K562 (cell line): ENCODE measurements around the gene MRPL42. TPM values are rescaled to one million over a fixed set of nuclear protein-coding genes. Genes with fewer than 3 reads are reported as not detected.

ENCODE experiments used
- ATAC-seq: fragments of 200-7000 bp; cut with Tn5 transposase; 3 replicates; pipeline ENCODE4 v1.9.1; 2020; ENCODE audit warnings: moderate library complexity
- Bru-seq: library from RNA; stranded (reverse); fragments of 400-500 nt; gene quantifications from one replicate; lab custom pipeline; 2021; lab: Mats Ljungman, UMichigan
- BruChase-seq, 2 experiments: library from RNA; stranded (reverse); fragments of 400-500 nt; gene quantifications; one replicate each; lab custom pipeline; 2021; lab: Mats Ljungman, UMichigan
- BruUV-seq: library from RNA; stranded (reverse); fragments of 400-500 nt; replicated peaks from 2 replicates; lab custom pipeline; 2021; lab: Mats Ljungman, UMichigan
- CTCF ChIA-PET: fragments of 300-600 bp; formaldehyde crosslinking; extraction: SDS; loops from one replicate; lab custom pipeline; 2021; ENCODE audit warnings: low intra/inter-chr PET ratio; lab: Yijun Ruan, JAX
- POLR2A ChIA-PET: fragments of 300-600, 350-650 bp; sonication (Branson Sonifier 250); formaldehyde crosslinking; extraction: SDS; loops from one replicate; lab custom pipeline; 2021; ENCODE audit warnings: antibody characterized with exemption, inconsistent platforms; lab: Yijun Ruan, JAX
- DNase-seq, 4 experiments: peaks; one replicate each; pipeline versions ENCODE4 v3.0.0 to v3.0.0-alpha.2; 2011 to 2018; ENCODE audit warnings: low spot score in 3 of 4, mixed read lengths in 3 of 4; ENCODE audit errors: extremely low read depth in 1 of 4
- FAIRE-seq: peaks from 2 replicates; lab custom pipeline; 2011; peaks lifted over from hg19 to GRCh38; lab: Jason Lieb, UNC
- H2AFZ ChIP-seq: 2 replicates; pipeline ENCODE4 v1.6.0; 2011; ENCODE audit warnings: low read depth, low read length, control low read depth, inconsistent platforms
- H3K27ac ChIP-seq: fragments of 200-600 bp; 3 replicates; pipeline ENCODE4 v1.8.0; 2011; ENCODE audit warnings: low read depth, mild to moderate bottlenecking, control low read depth, inconsistent platforms, low read length, moderate library complexity, mixed read lengths; ENCODE audit errors: extremely low read depth
- H3K27me3 ChIP-seq, 2 experiments: fragments of 300-600 bp in 1 of 2; 2 replicates in 1 of 2; 3 replicates in 1 of 2; pipeline versions ENCODE4 v1.6.0 to v1.8.0; 2011; ENCODE audit warnings: inconsistent platforms in 2 of 2, low read length in 2 of 2, mild to moderate bottlenecking in 1 of 2, mixed read lengths in 1 of 2, moderate library complexity in 1 of 2; ENCODE audit not compliant: control insufficient read depth in 2 of 2, insufficient read depth in 2 of 2
- H3K36me3 ChIP-seq: fragments of 300-600 bp; 3 replicates; pipeline ENCODE4 v1.8.0; 2011; ENCODE audit warnings: mild to moderate bottlenecking, low read length, inconsistent platforms; ENCODE audit not compliant: control insufficient read depth, insufficient read depth
- H3K4me1 ChIP-seq, 2 experiments: fragments of 200-600 bp in 1 of 2; replicated peaks in 1 of 2; 2 replicates in 1 of 2; 3 replicates in 1 of 2; pipeline versions ENCODE4 v1.5.1 to v1.8.0; 2011; ENCODE audit warnings: inconsistent platforms in 2 of 2, low read length in 2 of 2, mild to moderate bottlenecking in 1 of 2, mixed read lengths in 1 of 2, moderate library complexity in 1 of 2; ENCODE audit not compliant: control insufficient read depth in 2 of 2, insufficient read depth in 2 of 2
- H3K4me2 ChIP-seq: 2 replicates; pipeline ENCODE4 v1.6.1; 2011; ENCODE audit warnings: low read length, control low read depth, inconsistent platforms, mixed read lengths; ENCODE audit not compliant: insufficient read depth
- H3K4me3 ChIP-seq: fragments of 200-600 bp; sonication (generic), shearing (Covaris generic); 2 replicates; pipeline ENCODE4 v1.5.1; 2016; ENCODE audit warnings: control low read depth, inconsistent platforms
- H3K79me2 ChIP-seq: fragments of 200-600 bp; 3 replicates; pipeline ENCODE4 v1.8.0; 2011; ENCODE audit warnings: low read length, inconsistent platforms; ENCODE audit not compliant: control insufficient read depth, insufficient read depth
- H3K9ac ChIP-seq, 2 experiments: 2 replicates each; pipeline versions ENCODE4 v1.6.0 to v1.6.1; 2011; ENCODE audit warnings: low read depth in 2 of 2, low read length in 2 of 2, control low read depth in 1 of 2, inconsistent platforms in 1 of 2, mild to moderate bottlenecking in 1 of 2, mixed read lengths in 1 of 2; ENCODE audit not compliant: insufficient read depth in 1 of 2
- H3K9me1 ChIP-seq: one replicate; pipeline ENCODE4 v1.6.0; 2011; ENCODE audit warnings: inconsistent platforms, mild to moderate bottlenecking, low read length, moderate library complexity; ENCODE audit not compliant: control insufficient read depth, insufficient read depth
- H3K9me3 ChIP-seq: replicated peaks from 2 replicates; pipeline ENCODE4 v1.5.1; 2011; ENCODE audit warnings: low read depth, low read length, inconsistent platforms; ENCODE audit not compliant: control insufficient read depth, insufficient read depth
- H4K20me1 ChIP-seq: replicated peaks from 2 replicates; pipeline ENCODE4 v1.6.1; 2011; ENCODE audit warnings: low read length, inconsistent platforms, mixed read lengths; ENCODE audit not compliant: control insufficient read depth, insufficient read depth
- KAT8 ChIP-seq: fragments of 450-650 bp; IDR thresholded peaks from 2 replicates; pipeline ENCODE4 v1.6.1; 2016; ENCODE audit warnings: low read depth, mild to moderate bottlenecking
- KLF16 ChIP-seq: IDR thresholded peaks from 2 replicates; pipeline ENCODE4 v1.6.1; 2016; ENCODE audit warnings: antibody characterized with exemption
- MECOM ChIP-seq: fragments of 250-450 bp; sonication (Bioruptor Pico); IDR thresholded peaks from 2 replicates; pipeline ENCODE4 v1.8.0; 2022; ENCODE audit warnings: inconsistent platforms
- RAD21 ChIP-seq, 2 experiments: fragments of 250-450 bp in 1 of 2; fragments of 450-650 bp in 1 of 2; sonication (Bioruptor Pico) in 1 of 2; formaldehyde crosslinking in 1 of 2; IDR thresholded peaks in 1 of 2; conservative IDR thresholded peaks in 1 of 2; 2 replicates each; pipeline versions ENCODE4 v1.4.0 to v1.8.0; 2020 to 2022; ENCODE audit warnings: mild to moderate bottlenecking in 2 of 2, moderate library complexity in 1 of 2
- RBFOX2 ChIP-seq: fragments of 200-400 bp; formaldehyde crosslinking; IDR thresholded peaks from 2 replicates; pipeline ENCODE4 v1.6.1; 2017; ENCODE audit warnings: low read depth, mild to moderate bottlenecking, low read length, moderate library complexity
- SAFB ChIP-seq: fragments of 200-400 bp; formaldehyde crosslinking; IDR thresholded peaks from 2 replicates; pipeline ENCODE4 v1.6.1; 2017; ENCODE audit warnings: low read depth, low read length, borderline replicate concordance
- ZC3H4 ChIP-seq: sonication (generic); formaldehyde crosslinking; IDR thresholded peaks from 2 replicates; pipeline ENCODE4 v1.9.0; 2021; ENCODE audit warnings: missing genetic modification reagents, borderline replicate concordance
- ZNF143 ChIP-seq: sonication (generic); formaldehyde crosslinking; IDR thresholded peaks from 2 replicates; pipeline ENCODE4 v1.9.0; 2022; ENCODE audit warnings: mild to moderate bottlenecking, missing genetic modification reagents
- ZSCAN32 ChIP-seq: fragments of 450-650 bp; formaldehyde crosslinking; IDR thresholded peaks from 2 replicates; pipeline ENCODE4 v1.4.0; 2020; ENCODE audit warnings: mild to moderate bottlenecking, moderate library complexity
- WGBS: fragments of 100-300 bp; shearing (Covaris generic); methylation state at CpG from one replicate; pipeline ENCODE4 v1.1.6; 2016; ENCODE audit warnings: low coverage, mixed read lengths; ENCODE audit not compliant: insufficient coverage; ENCODE audit errors: missing lambda C conversion rate; 5-methylcytosine and 5-hydroxymethylcytosine counted together
- in situ Hi-C: fragments of 300-500 bp; cut with MboI; formaldehyde crosslinking; loops from 4 replicates; pipeline ENCODE4 v1.15.0; 2018; ENCODE audit warnings: inconsistent platforms, mixed read lengths
- intact Hi-C: fragments of 100-400 bp; cut with micrococcal nuclease; formaldehyde crosslinking; loops from 2 replicates; pipeline ENCODE4 v1.14.2; 2022
- long read RNA-seq, 3 experiments: library from polyadenylated mRNA in 2 of 3; library from RNA in 1 of 3; unstranded in 2 of 3; stranded (forward) in 1 of 3; transcript quantifications; one replicate each; pipeline ENCODE4 v2.0.0, GENCODE V29; 2019 to 2022
- polyA minus RNA-seq, 3 experiments: library from RNA; depleted of rRNA, polyadenylated mRNA; stranded (reverse); fragments of >200 nt; gene quantifications; 2 replicates each; pipeline ENCODE4 v1.2.3, GENCODE V29; 2011
- polyA plus RNA-seq, 8 experiments: library from polyadenylated mRNA; depleted of rRNA in 4 of 8; stranded (reverse) in 5 of 8; unstranded in 3 of 8; fragments of >200 nt; fragmentation: Nextera tagmentation in 2 of 8; fragmentation: Illumina TruSeq in 1 of 8; extraction: Ambion mirVana in 2 of 8; extraction: Trizol in 1 of 8; gene quantifications; 2 replicates each; pipeline versions ENCODE4 v1.2.1 to v1.2.3, GENCODE V29; 2011 to 2014; ENCODE audit warnings: inconsistent platforms in 1 of 8, missing spikeins in 1 of 8
- total RNA-seq, 7 experiments: library from RNA; depleted of rRNA in 6 of 7; stranded (reverse); fragments of >200 nt in 6 of 7; fragmentation: Illumina TruSeq in 2 of 7; extraction: Trizol in 2 of 7; gene quantifications; 2 replicates each; pipeline versions ENCODE4 v1.2.1 to v1.2.3, GENCODE V29; 2011 to 2021; ENCODE audit warnings: low replicate concordance in 1 of 7
- TF ChIP-seq, protein P1 (sequence below): sonication (generic); formaldehyde crosslinking; IDR thresholded peaks from 2 replicates; pipeline ENCODE4 v1.8.0; 2023; ENCODE audit warnings: mild to moderate bottlenecking, missing genetic modification reagents
- TF ChIP-seq, protein P2 (sequence below): sonication (generic); formaldehyde crosslinking; IDR thresholded peaks from 2 replicates; pipeline ENCODE4 v1.8.0; 2022; ENCODE audit warnings: missing genetic modification reagents, mild to moderate bottlenecking, moderate library complexity, borderline replicate concordance

MRPL42 gene
- total RNA-seq (2011; cell fraction: chromatin; rRNA removed; ENCODE audit: low replicate concordance): 54.6 and 119 TPM in 2 replicates
- 45.7 and 45.9 TPM in 2 replicates for total RNA-seq (2011; cell fraction: nucleolus; rRNA removed)
- 59.8 and 74.6 TPM in 2 replicates for total RNA-seq (2011; cell fraction: nucleoplasm; rRNA removed)
- total RNA-seq (2014; rRNA removed): 104 TPM in 2 replicates
- 230 and 267 TPM in 2 replicates for total RNA-seq (2014; rRNA removed; fragmentation: Illumina TruSeq; extraction: Trizol)
- 137 and 158 TPM in 2 replicates for total RNA-seq (2015; rRNA removed; fragmentation: Illumina TruSeq; extraction: Trizol)
- 153 and 163 TPM in 2 replicates for total RNA-seq (2021)
- 221 and 303 TPM in 2 replicates for polyA plus RNA-seq (2011; rRNA removed)
- 49.8 and 118 TPM in 2 replicates for polyA plus RNA-seq (2011; cell fraction: cytosol; rRNA removed)
- 28.7 and 48.0 TPM in 2 replicates for polyA plus RNA-seq (2011; cell fraction: nucleus; rRNA removed)
- polyA plus RNA-seq (2012): 87.5 and 143 TPM in 2 replicates
- polyA plus RNA-seq (2014; fragmentation: Illumina TruSeq; extraction: Trizol): 217 and 218 TPM in 2 replicates
- polyA plus RNA-seq (2014; fragmentation: Nextera tagmentation; extraction: Ambion mirVana): 100 to 1,000 TPM; 696 to 806 TPM
- polyA plus RNA-seq (2014; rRNA removed): 174 and 183 TPM in 2 replicates
- polyA minus RNA-seq (2011; rRNA and poly(A)+ RNA removed): 236 and 245 TPM in 2 replicates
- polyA minus RNA-seq (2011; cell fraction: cytosol; rRNA and poly(A)+ RNA removed): 38.3 and 40.2 TPM in 2 replicates
- polyA minus RNA-seq (2011; cell fraction: nucleus; rRNA and poly(A)+ RNA removed): 18.6 and 50.8 TPM in 2 replicates
- percentile 86 among the genes with signal in this experiment for Bru-seq, nascent RNA
- percentile 87 among the genes with signal in this experiment for BruChase-seq, experiment 1, labeled RNA remaining after a 2-hour chase
- BruChase-seq, experiment 2, labeled RNA remaining after a 6-hour chase: percentile 86 among the genes with signal in this experiment
- long read RNA-seq, experiment 1, full-length matches to known transcripts: 470 of 603 reads
- long read RNA-seq, experiment 1, partial matches to known transcripts: 80 of 603 reads
- long read RNA-seq, experiment 1, other reads (novel, unspliced or antisense): 53 of 603 reads
- long read RNA-seq, experiment 2, full-length matches to known transcripts: 40 of 108 reads
- long read RNA-seq, experiment 2, partial matches to known transcripts: 8 of 108 reads
- long read RNA-seq, experiment 2, other reads (novel, unspliced or antisense): 60 of 108 reads
- long read RNA-seq, experiment 3, full-length matches to known transcripts: 171 of 197 reads
- long read RNA-seq, experiment 3, partial matches to known transcripts: 13 of 197 reads
- long read RNA-seq, experiment 3, other reads (novel, unspliced or antisense): 13 of 197 reads

DNA sequence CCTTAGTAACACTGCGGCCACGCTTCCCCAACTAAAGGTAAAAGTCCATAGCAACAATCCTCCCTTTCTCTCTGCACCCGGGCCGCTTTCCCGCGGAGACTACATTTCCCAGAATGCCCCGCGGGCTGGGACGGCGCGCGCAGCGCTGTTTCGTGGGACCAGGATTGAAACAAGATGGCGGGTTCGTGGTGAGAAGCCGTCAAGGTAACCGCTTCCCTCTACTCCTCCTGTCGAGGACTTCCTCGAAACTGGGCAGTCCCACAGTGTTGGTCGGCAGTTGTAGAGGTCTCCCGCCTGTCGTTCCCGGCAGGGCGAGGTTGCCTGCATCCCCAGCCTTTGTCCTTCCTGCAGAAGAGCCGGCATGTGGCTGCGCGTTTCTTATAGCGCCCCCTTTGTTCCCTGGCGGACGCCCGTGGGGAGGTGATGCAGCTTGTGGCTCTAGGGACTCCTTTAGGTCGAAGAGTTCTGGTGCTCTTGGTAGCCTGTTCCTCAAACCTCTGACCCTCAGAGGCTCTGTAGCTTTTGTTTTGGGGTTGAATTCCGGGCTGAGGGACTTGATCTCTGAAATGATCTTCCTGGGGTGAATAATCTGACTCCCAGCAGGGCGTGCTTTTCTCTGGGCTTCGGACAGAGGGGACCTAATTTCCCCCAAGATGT is at the start of gene MRPL42:
MRPL42 (plus strand) TSS at position 164 of the 657 bp plus-strand sequence. CDS start 1,772 bp downstream, outside the sequence.
- peak within 1 kb of the TSS; percentile 71 for H3K4me3 ChIP-seq
- WGBS: 1% methylated on average over 36 of the region's 36 CpGs
- peak within 1 kb of the TSS; percentile 93 to 99 for H3K9ac ChIP-seq
- ChIA-PET CTCF (no interaction called here), POLR2A (interaction anchor here (0.6 to 1.5 kb wide), 7 partner anchors 9 to 81 kb away, joined by 3 to 6 read pairs (median 3); no protein-coding TSS in a partner anchor)
- ATAC-seq (peak; percentile 96), FAIRE-seq (peak; percentile 95), DNase-seq (peak; percentile 84 to 95 (median 86))
- H3K9me1 ChIP-seq: no peaks in the 10 kb centered on the region
- in situ Hi-C loops: no loop called here
- H3K9me3 ChIP-seq: no peaks in the 10 kb centered on the region
- TSS peak; percentile 61 for BruUV-seq
- intact Hi-C loops: no loop called here
- peak within 1 kb of the TSS; percentile 95 for H3K27ac ChIP-seq
- peaks cover 50% of the 10 kb centered on the region for H3K79me2 ChIP-seq
- H3K4me2 ChIP-seq: peak within 1 kb of the TSS; percentile 97
- H3K4me1 ChIP-seq: peaks cover 3 to 4% of the 10 kb centered on the region in 2 experiments; a peak in 2 of 5 replicates
- peaks cover 32% of the 10 kb centered on the region for H3K36me3 ChIP-seq
- H2AFZ ChIP-seq: peak within 1 kb of the TSS; percentile 99
- H4K20me1 ChIP-seq: no peaks in the 10 kb centered on the region
- no peaks in the 10 kb centered on the region for H3K27me3 ChIP-seq
- TF ChIP-seq ZC3H4 (no peak), SAFB (peak; percentile 59; the same call in 1 of the 2 replicates), ZSCAN32 (no peak), RAD21 (CRISPR knock-in tag; conservative IDR thresholded peaks at IDR 0.05 in 1 of 2, IDR thresholded peaks at IDR 0.05 in 1 of 2) (peak; percentile 30 to 51), KAT8 (peak; percentile 72; the same call in 1 of the 2 replicates), KLF16 (0 out of 2 replicates have a peak, but pooled peaks have one; percentile 27), ZNF143 (CRISPR knock-in tag) (peak; percentile 91), MECOM (no peak), RBFOX2 (peak; percentile 94)
- TF ChIP-seq, protein P1, sequence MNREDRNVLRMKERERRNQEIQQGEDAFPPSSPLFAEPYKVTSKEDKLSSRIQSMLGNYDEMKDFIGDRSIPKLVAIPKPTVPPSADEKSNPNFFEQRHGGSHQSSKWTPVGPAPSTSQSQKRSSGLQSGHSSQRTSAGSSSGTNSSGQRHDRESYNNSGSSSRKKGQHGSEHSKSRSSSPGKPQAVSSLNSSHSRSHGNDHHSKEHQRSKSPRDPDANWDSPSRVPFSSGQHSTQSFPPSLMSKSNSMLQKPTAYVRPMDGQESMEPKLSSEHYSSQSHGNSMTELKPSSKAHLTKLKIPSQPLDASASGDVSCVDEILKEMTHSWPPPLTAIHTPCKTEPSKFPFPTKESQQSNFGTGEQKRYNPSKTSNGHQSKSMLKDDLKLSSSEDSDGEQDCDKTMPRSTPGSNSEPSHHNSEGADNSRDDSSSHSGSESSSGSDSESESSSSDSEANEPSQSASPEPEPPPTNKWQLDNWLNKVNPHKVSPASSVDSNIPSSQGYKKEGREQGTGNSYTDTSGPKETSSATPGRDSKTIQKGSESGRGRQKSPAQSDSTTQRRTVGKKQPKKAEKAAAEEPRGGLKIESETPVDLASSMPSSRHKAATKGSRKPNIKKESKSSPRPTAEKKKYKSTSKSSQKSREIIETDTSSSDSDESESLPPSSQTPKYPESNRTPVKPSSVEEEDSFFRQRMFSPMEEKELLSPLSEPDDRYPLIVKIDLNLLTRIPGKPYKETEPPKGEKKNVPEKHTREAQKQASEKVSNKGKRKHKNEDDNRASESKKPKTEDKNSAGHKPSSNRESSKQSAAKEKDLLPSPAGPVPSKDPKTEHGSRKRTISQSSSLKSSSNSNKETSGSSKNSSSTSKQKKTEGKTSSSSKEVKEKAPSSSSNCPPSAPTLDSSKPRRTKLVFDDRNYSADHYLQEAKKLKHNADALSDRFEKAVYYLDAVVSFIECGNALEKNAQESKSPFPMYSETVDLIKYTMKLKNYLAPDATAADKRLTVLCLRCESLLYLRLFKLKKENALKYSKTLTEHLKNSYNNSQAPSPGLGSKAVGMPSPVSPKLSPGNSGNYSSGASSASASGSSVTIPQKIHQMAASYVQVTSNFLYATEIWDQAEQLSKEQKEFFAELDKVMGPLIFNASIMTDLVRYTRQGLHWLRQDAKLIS: peak; percentile 93
- TF ChIP-seq, protein P2, sequence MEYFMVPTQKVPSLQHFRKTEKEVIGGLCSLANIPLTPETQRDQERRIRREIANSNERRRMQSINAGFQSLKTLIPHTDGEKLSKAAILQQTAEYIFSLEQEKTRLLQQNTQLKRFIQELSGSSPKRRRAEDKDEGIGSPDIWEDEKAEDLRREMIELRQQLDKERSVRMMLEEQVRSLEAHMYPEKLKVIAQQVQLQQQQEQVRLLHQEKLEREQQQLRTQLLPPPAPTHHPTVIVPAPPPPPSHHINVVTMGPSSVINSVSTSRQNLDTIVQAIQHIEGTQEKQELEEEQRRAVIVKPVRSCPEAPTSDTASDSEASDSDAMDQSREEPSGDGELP (CRISPR knock-in tag): peak; percentile 83
